RPMI7951 (cell line): ENCODE measurements around the gene SMARCD1. TPM values are rescaled to one million over a fixed set of nuclear protein-coding genes. Genes with fewer than 3 reads are reported as not detected.

Experiments
- DNase-seq: peaks from one replicate; pipeline ENCODE4 v3.0.0-alpha.2; 2012; ENCODE audit warnings: low read depth
- total RNA-seq: library from RNA; depleted of rRNA; stranded (reverse); fragments of >200 nt; shearing (Covaris generic); gene quantifications from 2 replicates; pipeline ENCODE4 v1.2.3, GENCODE V29; 2014

SMARCD1 gene
- total RNA-seq, 1 experiment from 2014 or later: 35.9 TPM

DNA sequence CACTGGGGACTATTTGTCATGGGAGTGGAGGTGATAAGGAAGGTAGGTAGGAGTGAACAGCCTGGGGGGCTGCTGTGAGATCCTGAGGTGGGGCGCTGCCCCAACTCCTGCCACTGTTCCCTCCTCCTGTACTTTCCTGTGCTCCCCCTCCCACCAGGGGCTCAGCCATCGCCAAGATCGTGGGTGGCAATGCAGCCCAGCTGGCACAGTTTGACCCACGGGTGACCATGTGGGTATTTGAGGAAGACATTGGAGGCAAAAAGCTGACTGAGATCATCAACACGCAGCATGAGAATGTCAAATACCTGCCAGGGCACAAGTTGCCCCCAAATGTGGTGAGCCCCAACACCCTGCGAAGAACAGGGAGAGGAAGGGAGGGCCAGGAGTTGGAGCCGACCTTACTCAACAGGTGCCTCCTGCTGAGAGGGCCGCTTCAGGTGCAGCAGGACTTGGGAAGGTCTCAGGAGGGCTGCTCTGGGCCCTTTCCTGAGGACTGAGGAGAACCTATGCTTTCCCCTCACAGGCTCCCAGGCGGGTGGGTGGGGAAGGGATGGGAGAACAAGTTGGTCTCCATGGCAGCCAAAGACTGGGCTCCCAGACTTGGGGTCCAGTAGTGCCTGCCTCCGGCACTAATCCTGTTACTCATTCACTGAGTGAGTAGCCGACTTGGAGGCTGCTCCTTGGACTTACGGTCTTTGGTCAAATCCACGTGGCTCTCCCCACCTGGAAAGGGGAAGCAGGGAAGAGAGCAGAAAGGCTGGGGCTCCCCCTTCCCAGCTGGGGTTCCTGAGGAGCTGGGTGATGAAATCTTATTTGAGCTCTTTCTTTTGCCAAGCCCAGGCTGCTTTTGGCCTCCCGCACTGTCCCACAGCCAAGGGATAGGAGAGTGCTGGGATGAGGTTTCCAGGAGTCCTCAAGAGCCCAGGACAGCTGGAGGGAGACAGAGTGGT, 19.6 kb downstream of the SMARCD1 start:
- DNase-seq: no peak

- DNase-seq: no peak
Observed at GRCh38 chr12:50105913-50106450, 20.8 kb downstream of the SMARCD1 start.

GRCh38 chr12:50106907-50107306, 21.8 kb downstream of the SMARCD1 start:
- no peak for DNase-seq

DNA sequence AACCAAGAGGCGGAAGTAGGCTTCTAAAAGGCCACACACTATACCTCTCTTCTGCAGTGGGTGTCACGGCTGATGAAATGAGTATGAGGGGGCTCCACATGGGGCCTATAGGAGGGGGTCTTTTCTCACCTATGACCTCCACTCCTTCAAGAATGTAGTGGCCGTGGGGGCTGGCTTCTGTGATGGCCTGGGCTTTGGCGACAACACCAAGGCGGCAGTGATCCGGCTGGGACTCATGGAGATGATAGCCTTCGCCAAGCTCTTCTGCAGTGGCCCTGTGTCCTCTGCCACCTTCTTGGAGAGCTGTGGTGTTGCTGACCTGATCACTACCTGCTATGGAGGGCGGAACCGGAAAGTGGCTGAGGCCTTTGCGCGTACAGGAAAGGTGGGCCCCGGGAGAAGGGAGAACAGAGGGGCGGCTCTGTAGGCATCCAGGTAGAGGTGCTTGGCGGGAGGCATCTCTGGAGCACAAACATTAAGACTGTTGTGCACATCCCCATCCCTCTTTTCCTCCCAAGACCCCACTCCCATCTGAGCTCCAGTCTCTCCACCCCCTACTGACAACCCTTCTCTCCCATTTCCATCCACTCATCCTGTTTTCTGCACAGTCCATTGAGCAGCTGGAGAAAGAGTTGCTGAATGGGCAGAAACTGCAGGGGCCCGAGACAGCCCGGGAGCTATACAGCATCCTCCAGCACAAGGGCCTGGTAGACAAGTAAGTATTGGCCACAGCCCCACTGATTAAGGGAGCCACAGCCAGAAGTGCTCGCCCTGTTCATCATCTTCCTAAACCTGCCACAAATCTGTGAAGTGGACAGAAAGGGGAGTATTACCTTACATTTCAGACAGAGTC, 22.5 kb downstream of the SMARCD1 start:
- DNase-seq: no peak

DNA sequence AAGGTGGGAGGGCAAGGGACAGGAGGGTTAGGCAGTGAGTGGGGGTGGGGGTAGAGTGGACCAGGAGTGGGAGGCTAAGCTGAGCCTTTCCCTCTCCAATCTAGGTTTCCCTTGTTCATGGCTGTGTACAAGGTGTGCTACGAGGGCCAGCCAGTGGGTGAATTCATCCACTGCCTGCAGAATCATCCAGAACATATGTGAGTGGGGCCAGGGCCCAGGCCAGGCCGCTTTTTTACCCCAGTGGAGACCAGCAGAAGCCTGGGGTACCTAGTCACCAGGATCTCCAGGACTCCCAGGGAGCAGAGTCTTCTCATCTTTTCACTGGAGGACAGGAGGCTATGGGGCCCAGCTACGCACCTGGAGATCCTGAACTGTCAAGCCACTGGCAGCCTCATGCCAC, 24.2 kb downstream of the SMARCD1 start:
- no peak for DNase-seq

DNA sequence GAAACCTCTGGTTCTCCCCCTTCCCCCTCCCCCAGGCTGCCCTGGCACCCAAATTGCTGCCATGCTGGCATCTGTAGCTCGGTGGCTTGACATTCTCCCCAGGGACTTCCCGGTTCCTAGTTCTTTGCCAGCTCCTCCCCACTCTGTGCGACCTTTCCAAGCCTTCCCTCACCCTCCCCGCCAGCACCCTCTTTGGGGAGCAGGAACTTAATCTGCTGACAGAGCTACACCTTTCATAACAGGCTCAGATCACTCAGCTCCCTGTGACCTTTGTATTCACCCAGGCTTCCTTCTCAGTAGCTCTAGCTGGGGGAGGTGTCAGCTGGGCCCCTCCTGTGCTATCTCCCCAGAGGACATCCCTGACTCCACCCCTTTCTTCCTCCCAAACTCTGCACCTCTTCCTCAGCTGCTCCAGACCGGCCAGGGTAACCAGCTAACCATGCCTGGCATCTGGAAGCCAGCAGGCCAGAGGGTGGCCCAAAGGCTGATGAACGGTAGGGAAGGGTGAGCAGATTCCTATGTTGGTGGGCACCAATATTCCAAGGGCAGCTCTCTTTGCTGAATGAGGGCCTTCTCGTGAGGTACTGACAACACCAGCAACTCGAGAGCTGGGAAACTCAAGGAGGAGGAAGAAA, 25.1 kb downstream of the SMARCD1 start:
- no peak for DNase-seq

GRCh38 chr12:50110762-50111351, 25.7 kb downstream of the SMARCD1 start:
- DNase-seq: peak; percentile 46

GRCh38 chr12:50111395-50111692, 26.2 kb downstream of the SMARCD1 start:
- no peak for DNase-seq

- peak; percentile 98 for DNase-seq
Observed at GRCh38 chr12:50111693-50112455, 26.7 kb downstream of the SMARCD1 start, which contains the start of gene COX14. COX14 (plus strand) TSS chr12:50112236; CDS start chr12:50120044, 7,808 bp downstream.

GRCh38 chr12:50112456-50113218, 27.5 kb downstream of the SMARCD1 start:
- peak; percentile 55 for DNase-seq

DNA sequence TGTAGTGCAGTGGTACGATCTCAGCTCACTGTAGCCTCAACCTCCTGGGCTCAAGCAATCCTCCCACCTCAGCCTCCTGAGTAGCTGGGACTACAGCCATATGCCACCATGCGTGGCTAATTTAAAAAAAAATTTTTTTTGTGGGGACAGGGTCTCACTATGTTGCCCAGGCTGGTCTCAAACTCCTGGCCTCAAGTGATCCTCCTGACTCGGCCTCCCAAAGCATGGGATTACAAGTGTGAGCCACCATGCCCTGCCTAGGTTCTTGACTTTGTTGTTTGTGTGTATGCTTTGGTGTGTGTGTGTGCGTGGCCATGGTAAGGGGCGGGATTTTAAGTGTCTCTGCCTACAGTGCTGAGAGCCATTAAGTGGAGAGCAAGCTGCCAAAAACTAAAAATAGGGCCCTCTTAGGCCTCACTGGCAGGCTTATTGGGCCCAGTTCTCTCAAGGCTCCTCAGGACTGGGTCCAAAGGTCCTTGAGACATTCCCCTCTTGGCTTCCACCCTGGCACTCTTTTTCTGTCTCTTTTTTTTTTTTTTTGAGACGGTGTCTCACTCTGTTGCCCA, 32.0 kb downstream of the SMARCD1 start:
- DNase-seq: no peak

GRCh38 chr12:50119387-50119786, 34.2 kb downstream of the SMARCD1 start:
- DNase-seq: no peak

DNA sequence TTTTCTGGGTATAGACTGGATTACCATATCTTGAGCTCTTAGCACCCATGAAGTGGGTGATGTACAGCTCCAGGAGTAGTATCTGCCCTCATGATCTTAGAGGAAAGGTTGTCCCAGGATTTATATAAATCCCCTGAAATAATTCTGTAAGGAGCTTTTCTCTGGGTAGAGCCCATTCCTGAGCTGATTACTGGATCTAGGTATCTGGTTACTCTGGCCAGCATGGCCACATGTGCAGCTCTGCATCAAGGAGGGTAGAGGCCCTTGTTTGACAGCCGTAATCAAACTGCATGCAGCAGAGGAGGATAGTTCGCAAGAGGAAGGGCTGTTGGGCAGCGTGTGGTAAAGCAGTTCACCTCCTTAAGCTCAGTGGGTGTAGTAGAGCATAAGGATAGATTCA, 35.4 kb downstream of the SMARCD1 start:
- no peak for DNase-seq

- DNase-seq: no peak
Observed at GRCh38 chr12:50120953-50121352, 35.8 kb downstream of the SMARCD1 start.

GRCh38 chr12:50121641-50122040, 36.5 kb downstream of the SMARCD1 start:
- DNase-seq: no peak

DNA sequence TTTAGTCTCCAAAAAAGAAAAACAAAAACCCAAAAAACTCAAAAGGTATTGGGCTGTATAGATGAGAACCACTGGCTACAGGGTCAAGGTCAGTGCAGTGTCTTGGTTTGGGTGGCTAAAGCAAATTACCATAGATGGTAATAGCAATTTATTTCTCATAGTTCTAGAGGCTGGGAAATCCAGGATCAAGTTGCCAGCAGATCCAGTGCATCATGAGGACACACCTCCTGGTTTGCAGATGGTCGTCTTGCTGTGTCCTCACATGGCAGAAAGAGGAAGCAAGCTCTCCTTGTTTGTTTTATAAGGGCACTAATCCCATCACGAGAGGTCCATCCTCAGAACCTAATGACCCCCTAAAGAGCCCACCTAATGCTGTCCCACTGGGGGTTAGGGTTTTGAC, 38.1 kb downstream of the SMARCD1 start:
- DNase-seq: no peak

DNA sequence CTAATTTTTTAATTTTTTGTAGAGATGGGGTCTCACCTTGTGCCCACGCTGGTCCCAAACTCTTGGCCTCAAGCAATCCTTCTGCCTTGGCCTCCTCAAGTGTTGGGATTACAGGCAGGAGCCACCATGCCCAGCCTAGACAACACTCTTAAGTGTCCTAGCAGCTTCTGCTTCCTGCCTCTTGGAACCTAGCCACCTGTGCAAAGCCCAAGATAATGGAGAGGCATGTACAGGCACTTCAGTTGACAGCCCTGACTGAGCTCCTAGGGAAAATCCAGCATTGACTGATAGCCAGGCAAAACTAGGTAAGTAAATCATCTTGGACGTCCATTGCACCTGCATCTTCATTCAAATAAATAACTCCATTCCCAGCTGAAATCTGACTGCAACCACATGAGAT, 42.4 kb downstream of the SMARCD1 start:
- no peak for DNase-seq

DNA sequence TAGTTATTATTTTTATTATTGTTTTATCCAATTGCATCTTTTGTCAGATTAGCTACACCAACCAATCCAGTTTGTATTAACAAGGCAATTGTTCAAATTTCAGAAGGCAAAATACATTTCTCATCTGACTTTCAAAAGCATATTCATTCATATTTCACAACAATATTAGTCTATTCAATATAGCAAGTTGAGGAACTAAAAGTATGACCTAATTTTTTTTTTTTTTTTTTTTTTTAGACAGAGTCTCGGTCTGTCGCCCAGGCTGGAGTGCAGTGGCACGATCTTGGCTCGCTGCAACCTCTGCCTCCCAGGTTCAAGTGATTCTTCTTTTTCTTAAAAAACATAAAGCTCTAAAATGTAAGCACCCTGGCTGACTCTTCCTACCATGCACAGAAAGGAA, 44.1 kb downstream of the SMARCD1 start:
- no peak for DNase-seq

DNA sequence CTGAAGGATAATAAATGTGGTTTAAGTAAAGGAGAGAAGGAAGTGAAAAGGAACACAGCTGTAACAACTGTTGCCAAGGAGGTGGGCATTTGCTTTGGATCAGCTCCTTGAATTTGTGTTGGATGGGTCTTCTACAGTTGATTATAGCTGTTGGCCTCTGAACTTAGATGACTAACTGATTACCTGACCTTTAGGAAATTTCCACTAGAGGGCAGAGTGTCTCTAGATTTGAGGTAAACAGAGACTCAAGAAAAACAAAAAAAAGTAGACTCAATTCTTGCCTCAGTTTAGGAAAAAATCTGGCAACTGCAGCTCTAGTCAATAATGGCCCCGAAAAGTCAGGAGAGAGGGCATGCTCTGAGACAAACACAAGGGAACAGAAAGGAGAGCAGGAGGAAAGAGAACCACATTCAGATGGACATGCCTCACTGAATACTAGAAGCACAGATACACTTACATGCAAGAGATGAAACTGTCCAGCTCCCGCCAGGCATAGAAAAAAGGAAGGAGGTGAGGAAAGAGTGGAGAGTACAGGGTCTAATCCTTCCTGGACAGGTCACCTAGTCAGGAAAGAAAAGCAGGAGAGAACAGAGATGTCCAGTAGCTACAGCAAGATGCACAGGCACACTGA, 47.5 kb downstream of the SMARCD1 start:
- DNase-seq: peak; percentile 26
